Measurements from ENCODE around the gene CCR5AS.
"Not testable (repeated sequence)": the region's sequence is repeated elsewhere in the genome, so short reads cannot be mapped to it uniquely, and the experiment has no call there.

The CCR5AS gene

GRCh38 chr3:46356276-46356675 lies 50.6 kb downstream of the CCR5AS start:
- DNase-seq (ENCODE audit: low read depth in 3 of 3) = no peak

- no peak for DNase-seq (ENCODE audit: low read depth in 3 of 3)
These were observed 51.9 kb downstream of the CCR5AS start for GRCh38 chr3:46354984-46355383.

GRCh38 chr3:46354478-46354877 lies 52.4 kb downstream of the CCR5AS start:
- DNase-seq (ENCODE audit: low read depth in 3 of 3) = no peak

GRCh38 chr3:46353647-46354410 lies 53.0 kb downstream of the CCR5AS start, which contains the start of gene CCR2:
Gene CCR2, plus strand, starts transcription at chr3:46354111. Its CDS starts 3,417 bp downstream, at chr3:46357528.
- DNase-seq (ENCODE audit: low read depth in 3 of 3) = peak in 1 of 3 experiments; percentile 22

- DNase-seq (ENCODE audit: low read depth in 3 of 3) = no peak
These were observed 53.8 kb downstream of the CCR5AS start for GRCh38 chr3:46353090-46353489.

- no peak for DNase-seq (ENCODE audit: low read depth in 3 of 3)
These were observed 55.2 kb downstream of the CCR5AS start for GRCh38 chr3:46351646-46352045.

GRCh38 chr3:46350262-46350565 lies 56.7 kb downstream of the CCR5AS start:
- DNase-seq (ENCODE audit: low read depth in 3 of 3) = no peak

GRCh38 chr3:46349484-46350261 lies 57.2 kb downstream of the CCR5AS start:
- no peak for DNase-seq (ENCODE audit: low read depth in 3 of 3)

- DNase-seq (ENCODE audit: low read depth in 3 of 3) = no peak
These were observed 57.9 kb downstream of the CCR5AS start for GRCh38 chr3:46348823-46349482.

GRCh38 chr3:46344476-46344875 lies 62.4 kb downstream of the CCR5AS start:
- DNase-seq (ENCODE audit: low read depth in 3 of 3) = no peak

GRCh38 chr3:46338840-46339239 lies 68.0 kb downstream of the CCR5AS start:
- DNase-seq (ENCODE audit: low read depth in 3 of 3) = no peak

- DNase-seq (ENCODE audit: low read depth in 3 of 3) = no peak
These were observed 69.0 kb downstream of the CCR5AS start for GRCh38 chr3:46337911-46338310.

GRCh38 chr3:46335541-46335940 lies 71.3 kb downstream of the CCR5AS start:
- no peak for DNase-seq (ENCODE audit: low read depth in 3 of 3)

GRCh38 chr3:46334741-46335478 lies 72.0 kb downstream of the CCR5AS start:
- no peak for DNase-seq (ENCODE audit: low read depth in 3 of 3)

- DNase-seq (ENCODE audit: low read depth in 3 of 3) = not testable (repeated sequence)
These were observed 76.2 kb downstream of the CCR5AS start for GRCh38 chr3:46330676-46331075.

GRCh38 chr3:46325645-46326300 lies 81.1 kb downstream of the CCR5AS start:
- DNase-seq (ENCODE audit: low read depth in 3 of 3) = no peak

- no peak for DNase-seq (ENCODE audit: low read depth in 3 of 3)
These were observed 82.8 kb downstream of the CCR5AS start for GRCh38 chr3:46324036-46324435.

- DNase-seq (ENCODE audit: low read depth in 3 of 3) = no peak
These were observed 85.3 kb downstream of the CCR5AS start for GRCh38 chr3:46321461-46322104.

GRCh38 chr3:46318207-46318927 lies 88.5 kb downstream of the CCR5AS start:
- no peak for DNase-seq (ENCODE audit: low read depth in 3 of 3)

GRCh38 chr3:46316206-46316605 lies 90.7 kb downstream of the CCR5AS start:
- DNase-seq (ENCODE audit: low read depth in 3 of 3) = no peak
